HG03139 (cell line): Measurements from ENCODE around the gene TFPT.

Source experiments
- ATAC-seq: cut with Tn5 transposase; IDR thresholded peaks from one replicate; pipeline ENCODE4 v1.9.1; 2021; ENCODE audit not compliant: unreplicated experiment

TFPT gene

GRCh38 chr19:54081032-54081431, 34.4 kb downstream of the TFPT start, which contains the start of gene TARM1:
Gene TARM1, minus strand, starts transcription at chr19:54081365. Its CDS starts 25 bp downstream, at chr19:54081340.
- ATAC-seq, result no peak

GRCh38 chr19:54077334-54077733, 38.1 kb downstream of the TFPT start:
- no peak for ATAC-seq

- ATAC-seq, result no peak
Observed at GRCh38 chr19:54074851-54075250, 40.6 kb downstream of the TFPT start.

GRCh38 chr19:54073829-54074228, 41.6 kb downstream of the TFPT start:
- no peak for ATAC-seq

- ATAC-seq, result no peak
Observed at GRCh38 chr19:54069470-54069869, 46.0 kb downstream of the TFPT start.

- ATAC-seq, result no peak
Observed at GRCh38 chr19:54063350-54064116, 51.9 kb downstream of the TFPT start, which contains the start of gene VSTM1. Gene VSTM1, minus strand, starts transcription at chr19:54063897. Its CDS starts 120 bp downstream, at chr19:54063777.

- no peak for ATAC-seq
Observed at GRCh38 chr19:54062643-54063042, 52.8 kb downstream of the TFPT start.
